ENCODE data around the gene KBTBD12.
"Not testable (repeated sequence)": the region's sequence is repeated elsewhere in the genome, so short reads cannot be mapped to it uniquely, and the experiment has no call there.

The KBTBD12 gene

GRCh38 chr3:127915115-127915936 lies at the start of gene KBTBD12:
TSS of gene KBTBD12 (plus strand) at chr3:127915232. CDS start at chr3:127923062, 7,830 bp downstream.
- peaks cover 29% of the 10 kb centered on the region for H3K4me1 ChIP-seq (ENCODE audit: control insufficient read depth, insufficient read depth, low read length)
- H3K36me3 ChIP-seq (ENCODE audit: control insufficient read depth, insufficient read depth, low read length): no peaks in the 10 kb centered on the region
- H3K9ac ChIP-seq (ENCODE audit: low read length): peak within 1 kb of the TSS; percentile 85
- H3K27me3 ChIP-seq (ENCODE audit: control insufficient read depth, insufficient read depth, low read length): no peaks in the 10 kb centered on the region
- peak within 1 kb of the TSS; percentile 40 for H3K4me3 ChIP-seq (ENCODE audit: low read length)
- no peaks in the 10 kb centered on the region for H3K9me3 ChIP-seq (ENCODE audit: control insufficient read depth, low read length)

GRCh38 chr3:127865941-127866340 lies 49.1 kb upstream of the KBTBD12 start:
- Histone ChIP-seq H3K27me3 (ENCODE audit: control insufficient read depth, insufficient read depth, low read length) (no peaks in the 10 kb centered on the region), H3K9ac (ENCODE audit: low read length) (no peak overlapping the region), H3K9me3 (ENCODE audit: control insufficient read depth, low read length) (no peaks in the 10 kb centered on the region), H3K4me1 (ENCODE audit: control insufficient read depth, insufficient read depth, low read length) (no peaks in the 10 kb centered on the region), H3K36me3 (ENCODE audit: control insufficient read depth, insufficient read depth, low read length) (no peaks in the 10 kb centered on the region), H3K4me3 (ENCODE audit: low read length) (no peak overlapping the region)

GRCh38 chr3:127867412-127867811 lies 47.6 kb upstream of the KBTBD12 start:
- no peaks in the 10 kb centered on the region for H3K27me3 ChIP-seq (ENCODE audit: control insufficient read depth, insufficient read depth, low read length)

GRCh38 chr3:127867986-127868385 lies 47.0 kb upstream of the KBTBD12 start:
- Histone ChIP-seq H3K4me1 (ENCODE audit: control insufficient read depth, insufficient read depth, low read length) (no peaks in the 10 kb centered on the region), H3K4me3 (ENCODE audit: low read length) (no peak overlapping the region), H3K27me3 (ENCODE audit: control insufficient read depth, insufficient read depth, low read length) (no peaks in the 10 kb centered on the region), H3K9ac (ENCODE audit: low read length) (no peak overlapping the region), H3K36me3 (ENCODE audit: control insufficient read depth, insufficient read depth, low read length) (no peaks in the 10 kb centered on the region), H3K9me3 (ENCODE audit: control insufficient read depth, low read length) (no peaks in the 10 kb centered on the region)

More at GRCh38 chr3:127867412-127867811, 47.6 kb upstream of the KBTBD12 start:
- Histone ChIP-seq H3K9ac (ENCODE audit: low read length) (no peak overlapping the region), H3K36me3 (ENCODE audit: control insufficient read depth, insufficient read depth, low read length) (no peaks in the 10 kb centered on the region), H3K4me1 (ENCODE audit: control insufficient read depth, insufficient read depth, low read length) (no peaks in the 10 kb centered on the region), H3K9me3 (ENCODE audit: control insufficient read depth, low read length) (no peaks in the 10 kb centered on the region), H3K4me3 (ENCODE audit: low read length) (no peak overlapping the region)

GRCh38 chr3:127870156-127870555 lies 44.9 kb upstream of the KBTBD12 start:
- Histone ChIP-seq H3K27me3 (ENCODE audit: control insufficient read depth, insufficient read depth, low read length) (no peaks in the 10 kb centered on the region), H3K4me3 (ENCODE audit: low read length) (no peak overlapping the region), H3K36me3 (ENCODE audit: control insufficient read depth, insufficient read depth, low read length) (no peaks in the 10 kb centered on the region), H3K9me3 (ENCODE audit: control insufficient read depth, low read length) (no peaks in the 10 kb centered on the region), H3K4me1 (ENCODE audit: control insufficient read depth, insufficient read depth, low read length) (no peaks in the 10 kb centered on the region), H3K9ac (ENCODE audit: low read length) (no peak overlapping the region)

- not testable (repeated sequence) for H3K36me3 ChIP-seq (ENCODE audit: control insufficient read depth, insufficient read depth, low read length); H3K4me1 ChIP-seq (ENCODE audit: control insufficient read depth, insufficient read depth, low read length); H3K4me3 ChIP-seq (ENCODE audit: low read length); H3K27me3 ChIP-seq (ENCODE audit: control insufficient read depth, insufficient read depth, low read length); H3K9ac ChIP-seq (ENCODE audit: low read length); H3K9me3 ChIP-seq (ENCODE audit: control insufficient read depth, low read length)
Observed at GRCh38 chr3:127874097-127874496, 40.9 kb upstream of the KBTBD12 start.

GRCh38 chr3:127881586-127881985 lies 33.4 kb upstream of the KBTBD12 start:
- H3K9me3 ChIP-seq (ENCODE audit: control insufficient read depth, low read length): no peaks in the 10 kb centered on the region
- H3K36me3 ChIP-seq (ENCODE audit: control insufficient read depth, insufficient read depth, low read length): no peaks in the 10 kb centered on the region
- no peaks in the 10 kb centered on the region for H3K27me3 ChIP-seq (ENCODE audit: control insufficient read depth, insufficient read depth, low read length)
- no peaks in the 10 kb centered on the region for H3K4me1 ChIP-seq (ENCODE audit: control insufficient read depth, insufficient read depth, low read length)
- H3K9ac ChIP-seq (ENCODE audit: low read length): no peak overlapping the region
- no peak overlapping the region for H3K4me3 ChIP-seq (ENCODE audit: low read length)

GRCh38 chr3:127884041-127884440 lies 31.0 kb upstream of the KBTBD12 start:
- no peaks in the 10 kb centered on the region for H3K9me3 ChIP-seq (ENCODE audit: control insufficient read depth, low read length)

GRCh38 chr3:127886231-127886955 lies 28.6 kb upstream of the KBTBD12 start:
- Histone ChIP-seq H3K36me3 (ENCODE audit: control insufficient read depth, insufficient read depth, low read length) (no peaks in the 10 kb centered on the region), H3K27me3 (ENCODE audit: control insufficient read depth, insufficient read depth, low read length) (no peaks in the 10 kb centered on the region), H3K9me3 (ENCODE audit: control insufficient read depth, low read length) (peaks cover 6% of the 10 kb centered on the region), H3K4me3 (ENCODE audit: low read length) (no peak overlapping the region), H3K9ac (ENCODE audit: low read length) (no peak overlapping the region), H3K4me1 (ENCODE audit: control insufficient read depth, insufficient read depth, low read length) (no peaks in the 10 kb centered on the region)

More at GRCh38 chr3:127884041-127884440, 31.0 kb upstream of the KBTBD12 start:
- H3K27me3 ChIP-seq (ENCODE audit: control insufficient read depth, insufficient read depth, low read length): no peaks in the 10 kb centered on the region
- no peak overlapping the region for H3K4me3 ChIP-seq (ENCODE audit: low read length)
- no peaks in the 10 kb centered on the region for H3K36me3 ChIP-seq (ENCODE audit: control insufficient read depth, insufficient read depth, low read length)
- H3K4me1 ChIP-seq (ENCODE audit: control insufficient read depth, insufficient read depth, low read length): no peaks in the 10 kb centered on the region
- H3K9ac ChIP-seq (ENCODE audit: low read length): no peak overlapping the region

- H3K9ac ChIP-seq (ENCODE audit: low read length): no peak overlapping the region
- H3K4me3 ChIP-seq (ENCODE audit: low read length): no peak overlapping the region
- H3K4me1 ChIP-seq (ENCODE audit: control insufficient read depth, insufficient read depth, low read length): no peaks in the 10 kb centered on the region
- H3K36me3 ChIP-seq (ENCODE audit: control insufficient read depth, insufficient read depth, low read length): no peaks in the 10 kb centered on the region
- no peaks in the 10 kb centered on the region for H3K27me3 ChIP-seq (ENCODE audit: control insufficient read depth, insufficient read depth, low read length)
- peaks cover 9% of the 10 kb centered on the region for H3K9me3 ChIP-seq (ENCODE audit: control insufficient read depth, low read length)
Observed at GRCh38 chr3:127886956-127887231, 28.1 kb upstream of the KBTBD12 start.

GRCh38 chr3:127887321-127887720 lies 27.7 kb upstream of the KBTBD12 start:
- H3K9ac ChIP-seq (ENCODE audit: low read length): no peak overlapping the region
- H3K9me3 ChIP-seq (ENCODE audit: control insufficient read depth, low read length): peaks cover 9% of the 10 kb centered on the region
- H3K27me3 ChIP-seq (ENCODE audit: control insufficient read depth, insufficient read depth, low read length): no peaks in the 10 kb centered on the region
- H3K36me3 ChIP-seq (ENCODE audit: control insufficient read depth, insufficient read depth, low read length): no peaks in the 10 kb centered on the region
- H3K4me3 ChIP-seq (ENCODE audit: low read length): no peak overlapping the region
- no peaks in the 10 kb centered on the region for H3K4me1 ChIP-seq (ENCODE audit: control insufficient read depth, insufficient read depth, low read length)

- no peak overlapping the region for H3K4me3 ChIP-seq (ENCODE audit: low read length)
- H3K36me3 ChIP-seq (ENCODE audit: control insufficient read depth, insufficient read depth, low read length): no peaks in the 10 kb centered on the region
- no peak overlapping the region for H3K9ac ChIP-seq (ENCODE audit: low read length)
- no peaks in the 10 kb centered on the region for H3K27me3 ChIP-seq (ENCODE audit: control insufficient read depth, insufficient read depth, low read length)
- H3K4me1 ChIP-seq (ENCODE audit: control insufficient read depth, insufficient read depth, low read length): no peaks in the 10 kb centered on the region
- H3K9me3 ChIP-seq (ENCODE audit: control insufficient read depth, low read length): peaks cover 9% of the 10 kb centered on the region
Observed at GRCh38 chr3:127888156-127888555, 26.9 kb upstream of the KBTBD12 start.

Measured in mucosa of stomach (tissue), 1 donor.